NCI-H82 treated with DMSO at 0.1 percent for 48 hours (cell line): ENCODE measurements around the gene UBE2N.
"Not testable (repeated sequence)": the region's sequence is repeated elsewhere in the genome, so short reads cannot be mapped to it uniquely, and the experiment has no call there.

ENCODE experiments used
- DNase-seq: peaks from one replicate; lab custom pipeline; 2025; ENCODE audit not compliant: unreplicated experiment; lab: John Stamatoyannopoulos, UW

UBE2N gene

DNA sequence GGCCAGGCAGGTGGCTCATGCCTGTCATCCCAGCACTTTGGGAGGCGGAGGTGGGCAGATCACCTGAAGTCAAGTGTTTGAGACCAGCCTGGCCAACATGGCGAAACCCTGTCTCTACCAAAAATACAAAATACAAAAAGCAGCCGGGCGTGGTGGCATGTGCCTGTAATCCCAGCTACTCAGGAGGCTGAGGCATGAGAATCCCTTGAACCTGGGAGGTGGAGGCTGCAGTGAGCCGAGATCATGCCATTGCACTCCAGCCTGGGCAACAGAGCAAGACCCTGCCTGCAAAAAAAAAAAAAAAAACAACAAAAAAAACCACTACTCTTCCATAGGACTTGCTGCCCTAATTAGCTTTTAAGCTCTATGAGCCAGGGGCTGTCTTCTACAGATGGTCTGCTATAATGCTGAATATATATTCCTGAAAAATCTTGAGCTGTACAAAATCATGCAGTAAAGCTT lies 59.7 kb downstream of the UBE2N start:
- DNase-seq: not testable (repeated sequence)

DNA sequence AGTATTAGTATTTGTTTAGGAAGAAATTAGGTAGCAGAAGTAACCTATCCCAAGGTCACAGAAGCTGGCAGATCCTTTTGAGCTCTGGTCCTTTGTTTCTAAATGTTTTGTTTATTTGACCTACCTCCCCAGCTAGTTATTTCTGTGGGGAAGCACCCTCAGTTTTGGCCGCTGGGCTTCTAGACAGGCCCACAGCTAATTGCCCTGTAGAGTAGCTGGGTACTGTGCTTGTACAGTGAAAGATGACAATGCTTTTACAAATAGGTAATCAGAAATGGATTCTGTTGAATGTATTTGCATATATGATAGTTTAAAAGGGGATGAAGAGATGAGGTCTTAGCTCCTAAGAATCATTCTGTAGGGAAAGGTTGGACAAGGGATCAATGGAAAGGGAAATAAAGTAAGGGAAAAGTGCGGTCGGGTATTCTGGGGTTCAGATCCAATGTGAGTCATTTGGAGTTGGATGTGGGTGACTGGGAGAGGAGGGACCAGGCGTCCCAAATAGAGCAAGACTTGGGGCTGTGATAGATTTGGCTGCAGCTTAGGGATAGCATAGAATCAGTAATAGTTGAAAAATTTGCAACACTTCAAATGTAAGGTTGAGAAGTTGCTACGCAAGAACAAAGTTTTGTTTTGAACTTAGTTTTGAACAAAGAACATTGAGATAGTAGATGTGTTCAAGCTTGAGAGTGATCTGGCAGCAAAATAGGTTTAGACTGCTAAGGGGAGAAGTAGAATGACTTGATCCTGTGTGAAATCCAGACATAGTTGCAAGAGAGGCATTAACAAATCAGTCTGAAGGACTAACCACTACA lies 60.4 kb downstream of the UBE2N start:
- DNase-seq: no peak

DNA sequence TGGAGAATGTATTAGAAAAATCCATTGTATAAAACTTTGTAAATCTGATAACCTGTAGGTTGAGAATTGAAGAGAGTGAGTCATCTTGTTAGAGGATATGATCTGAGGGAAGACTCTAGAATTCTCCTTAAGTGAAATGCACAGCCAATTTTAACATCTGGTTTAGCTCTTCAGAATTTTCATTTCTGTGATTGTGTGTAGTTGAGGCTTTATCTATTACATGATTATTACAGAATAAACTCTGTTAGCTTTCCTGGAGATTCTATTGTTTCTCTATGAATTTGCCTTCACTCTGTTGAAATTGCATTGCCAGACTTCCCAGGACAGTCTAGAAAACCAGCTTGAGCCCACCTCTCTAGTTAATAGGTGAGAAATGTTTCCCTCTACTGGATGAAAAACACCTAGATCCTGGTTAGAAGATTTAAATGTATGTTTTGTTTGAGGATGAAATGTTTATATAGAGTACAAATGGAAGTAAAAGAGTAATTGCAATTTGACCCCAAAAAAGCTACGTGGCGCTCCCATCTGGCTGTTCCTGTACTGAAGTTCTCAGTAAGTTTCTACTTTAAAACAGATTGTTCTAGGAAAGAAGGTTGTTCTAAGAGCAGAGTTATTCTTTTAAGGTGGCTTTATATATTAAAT lies 61.1 kb downstream of the UBE2N start:
- no peak for DNase-seq

- DNase-seq: no peak
These were observed 61.8 kb downstream of the UBE2N start for GRCh38 chr12:93379981-93380361.

- no peak for DNase-seq
These were observed 62.3 kb downstream of the UBE2N start for GRCh38 chr12:93379326-93379980.

GRCh38 chr12:93378998-93379325 lies 62.8 kb downstream of the UBE2N start:
- DNase-seq: peak; percentile 52

- not testable (repeated sequence) for DNase-seq
These were observed 63.4 kb downstream of the UBE2N start for GRCh38 chr12:93378196-93378997.

- DNase-seq: peak; percentile 72
These were observed 64.2 kb downstream of the UBE2N start, which contains the start of gene NUDT4 for GRCh38 chr12:93377252-93378195. Gene NUDT4, plus strand, starts transcription at chr12:93377925. Its CDS starts 398 bp downstream, at chr12:93378323.

GRCh38 chr12:93376436-93377251 lies 65.1 kb downstream of the UBE2N start:
- peak; percentile 84 for DNase-seq

GRCh38 chr12:93375906-93376305 lies 65.8 kb downstream of the UBE2N start:
- DNase-seq: no peak

DNA sequence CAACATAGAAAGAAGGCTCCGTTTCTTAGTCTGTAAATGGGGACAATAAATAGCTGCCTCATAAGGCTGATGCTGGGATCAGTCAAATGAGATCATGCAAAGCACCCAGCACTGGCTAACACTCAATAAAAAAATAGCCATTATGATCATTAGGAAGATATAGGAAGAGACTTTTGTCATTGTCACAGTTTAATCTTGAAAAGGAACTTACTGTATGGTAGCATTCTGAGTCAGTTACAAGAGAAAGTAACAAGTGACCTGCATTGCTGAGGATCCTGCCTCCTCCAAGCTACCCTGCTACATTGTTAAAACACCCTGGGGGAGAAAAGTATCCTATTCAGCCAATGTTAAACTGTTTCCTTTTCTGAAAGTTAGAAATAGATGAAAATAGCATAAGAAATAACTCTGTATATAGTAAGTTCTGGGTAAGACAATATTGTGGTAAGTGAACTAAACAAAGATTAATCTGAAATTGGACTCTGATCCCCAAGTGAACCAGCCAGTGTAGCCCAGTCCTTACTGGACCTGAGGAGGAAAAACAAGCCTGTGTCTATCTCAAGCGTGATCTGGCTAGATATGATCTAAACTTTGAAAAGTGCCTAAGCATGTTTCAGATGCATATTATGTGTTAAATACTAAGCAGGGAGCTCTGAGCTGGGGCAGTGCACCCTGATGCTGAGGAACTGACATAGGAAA lies 67.6 kb downstream of the UBE2N start:
- DNase-seq: no peak

DNA sequence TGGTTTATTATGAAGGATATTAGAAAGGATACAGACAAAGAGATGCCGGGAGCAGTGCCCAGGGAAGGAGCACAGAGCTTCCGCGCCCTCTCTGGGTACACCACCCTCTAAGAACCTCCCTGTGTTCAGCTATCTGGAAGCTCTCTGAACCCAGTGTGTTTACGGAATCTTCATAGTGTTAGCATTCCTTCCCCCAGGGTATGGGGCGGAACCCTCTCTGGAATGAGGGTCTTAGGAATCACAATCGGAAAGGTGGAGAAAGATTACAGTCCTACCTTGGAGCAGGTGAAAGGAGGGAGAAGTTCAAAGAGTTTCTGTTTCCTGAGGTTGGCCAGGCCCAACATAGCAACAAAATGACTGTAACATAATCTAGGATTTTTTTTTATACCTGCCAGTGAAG lies 70.8 kb downstream of the UBE2N start:
- DNase-seq: no peak

DNA sequence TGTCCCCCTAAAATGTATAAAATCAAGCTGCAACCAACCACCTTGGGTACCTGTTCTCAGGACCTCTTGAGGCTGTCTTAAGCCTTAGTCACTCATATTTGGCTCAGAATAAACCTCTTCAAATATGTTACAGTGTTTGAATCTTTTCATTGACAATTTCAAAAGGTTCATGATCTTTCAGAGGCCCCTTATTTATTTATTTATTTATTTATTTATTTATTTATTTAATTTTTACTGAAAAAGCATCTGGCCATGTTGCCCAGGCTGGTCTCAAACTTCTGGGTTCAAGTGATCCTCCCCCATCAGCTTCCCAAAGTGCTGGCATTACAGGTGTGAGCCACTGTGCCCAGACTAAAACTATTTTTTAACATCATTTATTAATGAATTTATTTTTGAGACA lies 72.2 kb downstream of the UBE2N start:
- DNase-seq: no peak

- DNase-seq: no peak
These were observed 73.0 kb downstream of the UBE2N start for GRCh38 chr12:93368766-93369165.

- no peak for DNase-seq
These were observed 75.3 kb downstream of the UBE2N start for GRCh38 chr12:93366422-93366821.

DNA sequence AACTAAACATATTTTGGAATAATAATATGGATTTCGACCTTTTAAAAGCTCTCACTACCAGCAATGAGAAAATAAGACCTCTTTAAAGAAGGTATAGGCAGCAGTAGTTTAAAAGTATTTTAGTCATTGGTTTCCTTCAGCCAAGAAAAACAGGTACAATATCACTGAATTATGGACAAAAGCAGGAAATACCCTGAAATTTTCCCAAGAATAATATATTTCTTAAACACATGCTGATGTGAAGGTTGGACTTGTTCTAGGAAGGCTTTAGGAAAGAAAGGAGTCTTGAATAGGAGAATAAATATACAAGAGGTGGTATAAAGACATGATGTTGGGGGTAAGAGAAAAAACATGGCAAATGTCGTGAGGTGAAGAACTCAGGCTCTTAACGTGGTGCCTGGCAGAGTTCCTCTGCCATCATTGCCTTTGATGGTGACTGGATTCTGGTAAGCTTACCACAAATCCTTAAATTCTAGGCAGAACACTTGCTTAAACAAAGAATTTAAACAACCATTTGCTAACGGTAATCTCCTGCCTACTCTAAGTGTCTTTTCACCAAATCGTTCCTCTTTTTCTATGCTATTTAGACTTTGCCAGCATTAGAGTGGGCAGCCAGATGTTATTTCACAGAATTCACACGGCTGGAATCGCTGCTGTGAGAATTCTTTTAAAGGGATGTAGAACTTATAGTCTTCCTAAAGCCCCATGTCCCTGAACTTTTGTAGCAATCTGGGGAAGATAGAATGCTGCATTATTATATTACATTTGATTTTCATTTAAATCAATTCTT lies 75.9 kb downstream of the UBE2N start:
- DNase-seq: no peak

- DNase-seq: no peak
These were observed 77.9 kb downstream of the UBE2N start for GRCh38 chr12:93363841-93364297.
